ENCODE results near the gene SGPL1. TPM values are rescaled to one million over a fixed set of nuclear protein-coding genes. Genes with fewer than 3 reads are reported as not detected.

SGPL1 gene
- total RNA-seq, 1 donor: 26.3 TPM

- DNase-seq (ENCODE audit: low read depth): no peak
- no peak overlapping the region for H3K4me3 ChIP-seq (ENCODE audit: low read depth, low read length)
- TF ChIP-seq CTCF (IDR thresholded peaks at IDR 0.05; ENCODE audit: insufficient read depth, low read length): no peak
These were observed 50.7 kb downstream of the SGPL1 start for GRCh38 chr10:70866424-70866823.

- H3K4me3 ChIP-seq (ENCODE audit: low read depth, low read length): no peak overlapping the region
- TF ChIP-seq CTCF (IDR thresholded peaks at IDR 0.05; ENCODE audit: insufficient read depth, low read length): no peak
- no peak for DNase-seq (ENCODE audit: low read depth)
These were observed 56.5 kb downstream of the SGPL1 start for GRCh38 chr10:70872291-70872690.

- no peak for TF ChIP-seq CTCF (IDR thresholded peaks at IDR 0.05; ENCODE audit: insufficient read depth, low read length)
- H3K4me3 ChIP-seq (ENCODE audit: low read depth, low read length): no peak overlapping the region
- no peak for DNase-seq (ENCODE audit: low read depth)
These were observed 58.3 kb downstream of the SGPL1 start for GRCh38 chr10:70874061-70874460.

GRCh38 chr10:70879207-70879606 lies 63.5 kb downstream of the SGPL1 start:
- no peak for DNase-seq (ENCODE audit: low read depth)
- no peak overlapping the region for H3K4me3 ChIP-seq (ENCODE audit: low read depth, low read length)
- no peak for TF ChIP-seq CTCF (IDR thresholded peaks at IDR 0.05; ENCODE audit: insufficient read depth, low read length)

- peak; percentile 89 for TF ChIP-seq CTCF (IDR thresholded peaks at IDR 0.05; ENCODE audit: insufficient read depth, low read length)
- peak; percentile 86 for DNase-seq (ENCODE audit: low read depth)
- H3K4me3 ChIP-seq (ENCODE audit: low read depth, low read length): no peak overlapping the region
These were observed 64.4 kb downstream of the SGPL1 start for GRCh38 chr10:70880077-70880534.

GRCh38 chr10:70884741-70885140 lies 69.0 kb downstream of the SGPL1 start:
- H3K4me3 ChIP-seq (ENCODE audit: low read depth, low read length): no peak overlapping the region
- no peak for DNase-seq (ENCODE audit: low read depth)
- no peak for TF ChIP-seq CTCF (IDR thresholded peaks at IDR 0.05; ENCODE audit: insufficient read depth, low read length)

- no peak overlapping the region for H3K4me3 ChIP-seq (ENCODE audit: low read depth, low read length)
- DNase-seq (ENCODE audit: low read depth): no peak
- no peak for TF ChIP-seq CTCF (IDR thresholded peaks at IDR 0.05; ENCODE audit: insufficient read depth, low read length)
These were observed 69.7 kb downstream of the SGPL1 start for GRCh38 chr10:70885481-70885880.
